HUES6 (cell line): ENCODE data around the gene SETD1A.
"Not testable (repeated sequence)": the region's sequence is repeated elsewhere in the genome, so short reads cannot be mapped to it uniquely, and the experiment has no call there.

Source experiments
- H3K27ac ChIP-seq: 2 replicates; pipeline ENCODE4 v1.7.0; 2013; ENCODE audit warnings: low read depth, mild to moderate bottlenecking, low read length, inconsistent platforms
- H3K27me3 ChIP-seq: 2 replicates; pipeline ENCODE4 v1.6.1; 2013; ENCODE audit warnings: low read length; ENCODE audit not compliant: control insufficient read depth, insufficient read depth
- H3K36me3 ChIP-seq: 2 replicates; pipeline ENCODE4 v1.6.1; 2013; ENCODE audit warnings: low read length; ENCODE audit not compliant: control insufficient read depth, insufficient read depth
- H3K4me1 ChIP-seq: 2 replicates; pipeline ENCODE4 v1.6.1; 2013; ENCODE audit warnings: low read length; ENCODE audit not compliant: control insufficient read depth, insufficient read depth
- H3K4me3 ChIP-seq: 2 replicates; pipeline ENCODE4 v1.5.1; 2013; ENCODE audit warnings: low read depth, low read length
- H3K9ac ChIP-seq: one replicate; pipeline ENCODE4 v1.6.1; 2013; ENCODE audit warnings: mild to moderate bottlenecking, low read length
- H3K9me3 ChIP-seq: 2 replicates; pipeline ENCODE4 v1.6.1; 2013; ENCODE audit warnings: low read depth, low read length; ENCODE audit not compliant: control insufficient read depth, insufficient read depth

The SETD1A gene

GRCh38 chr16:30930160-30930571 is 27.4 kb upstream of the SETD1A start:
- H3K4me1 ChIP-seq: peaks cover 9% of the 10 kb centered on the region
- H3K27me3 ChIP-seq: no peaks in the 10 kb centered on the region
- no peaks in the 10 kb centered on the region for H3K9me3 ChIP-seq
- H3K4me3 ChIP-seq: no peak overlapping the region
- H3K9ac ChIP-seq: no peak overlapping the region
- H3K27ac ChIP-seq: no peak overlapping the region
- H3K36me3 ChIP-seq: peaks cover 55% of the 10 kb centered on the region

DNA sequence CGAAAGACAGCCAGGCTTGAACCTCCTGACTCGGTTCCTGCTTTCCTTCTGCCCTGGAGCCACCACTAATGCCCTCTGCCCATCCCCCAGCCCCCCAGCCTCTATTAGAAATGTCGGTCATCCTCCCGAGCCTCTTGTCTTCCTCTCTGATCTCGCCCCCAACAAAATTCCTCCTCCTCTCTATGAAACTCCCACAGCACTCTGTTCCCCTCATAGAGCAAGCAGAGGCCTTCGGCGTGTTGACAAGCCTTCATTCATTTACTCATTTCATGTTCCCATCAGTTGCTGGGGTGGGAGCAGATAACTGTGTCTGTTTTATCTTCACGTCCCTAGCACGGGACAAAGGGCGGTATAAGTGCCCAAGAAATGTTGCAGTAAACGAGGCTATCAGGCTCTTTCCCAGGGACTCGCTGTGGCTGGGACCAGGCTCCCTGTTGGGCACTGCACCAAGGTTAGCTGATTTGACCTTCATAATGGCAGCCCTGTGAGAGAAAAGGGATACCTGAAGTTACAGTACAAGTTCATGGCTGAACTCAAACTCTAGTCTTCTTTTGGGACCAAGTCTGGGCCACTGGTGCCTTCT is 26.4 kb upstream of the SETD1A start:
- H3K4me1 ChIP-seq: peaks cover 9% of the 10 kb centered on the region
- H3K36me3 ChIP-seq: peaks cover 60% of the 10 kb centered on the region
- H3K27me3 ChIP-seq: no peaks in the 10 kb centered on the region
- H3K9ac ChIP-seq: no peak overlapping the region
- H3K27ac ChIP-seq: no peak overlapping the region
- H3K9me3 ChIP-seq: no peaks in the 10 kb centered on the region
- H3K4me3 ChIP-seq: no peak overlapping the region

- no peak overlapping the region for H3K9ac ChIP-seq
- peaks cover 4% of the 10 kb centered on the region; the same call in 1 of the 2 replicates for H3K4me1 ChIP-seq
- no peak overlapping the region for H3K4me3 ChIP-seq
- H3K9me3 ChIP-seq: no peaks in the 10 kb centered on the region
- peaks cover 52% of the 10 kb centered on the region for H3K36me3 ChIP-seq
- H3K27ac ChIP-seq: no peak overlapping the region
- H3K27me3 ChIP-seq: no peaks in the 10 kb centered on the region
Observed at GRCh38 chr16:30934827-30935557, 22.6 kb upstream of the SETD1A start.

DNA sequence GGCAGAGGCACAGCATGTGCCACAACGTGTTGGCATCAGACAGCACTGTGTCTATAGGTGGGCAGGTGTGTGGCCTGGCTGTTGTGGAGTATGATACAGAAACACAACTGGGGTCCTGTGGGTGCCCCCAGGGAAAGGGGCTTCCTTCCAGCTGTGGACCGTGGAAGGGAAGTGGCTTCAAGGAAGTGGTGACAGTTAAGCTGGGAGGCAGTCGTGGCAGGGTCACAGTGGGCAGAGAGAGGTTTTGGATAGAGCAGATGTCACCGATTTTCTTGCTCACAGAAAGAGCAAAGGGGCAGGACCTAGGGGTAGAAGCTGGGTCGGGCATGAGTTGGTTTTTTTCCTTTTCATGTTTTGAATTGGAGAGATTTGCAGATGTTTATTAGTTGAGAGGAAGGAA is 19.9 kb upstream of the SETD1A start:
- Histone ChIP-seq H3K27ac (no peak overlapping the region), H3K36me3 (peaks cover 44% of the 10 kb centered on the region), H3K4me3 (no peak overlapping the region)

DNA sequence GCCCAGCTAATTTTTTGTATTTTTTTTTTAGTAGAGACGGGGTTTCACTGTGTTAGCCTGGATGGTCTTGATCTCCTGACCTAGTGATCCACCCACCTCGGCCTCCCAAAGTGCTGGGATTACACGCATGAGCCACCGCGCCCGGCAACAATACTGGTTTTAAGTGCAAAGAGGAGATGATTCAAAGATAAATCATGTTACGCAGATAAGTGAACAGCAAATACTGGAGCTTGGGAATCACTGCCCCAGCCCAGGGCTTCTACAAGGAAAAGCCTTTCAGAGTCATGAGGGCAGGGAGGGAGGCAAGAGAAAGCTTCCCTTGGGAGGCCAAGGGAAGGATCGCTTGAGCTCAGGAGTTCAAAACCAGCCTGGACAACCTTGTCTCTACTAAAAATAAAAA is 18.0 kb upstream of the SETD1A start:
- H3K27me3 ChIP-seq, H3K27ac ChIP-seq, H3K9ac ChIP-seq, H3K9me3 ChIP-seq, H3K4me3 ChIP-seq: not testable (repeated sequence)
- peaks cover 14% of the 10 kb centered on the region for H3K4me1 ChIP-seq
- peaks cover 57% of the 10 kb centered on the region for H3K36me3 ChIP-seq

More for the DNA sequence above, 19.9 kb upstream of the SETD1A start:
- Histone ChIP-seq H3K4me1 (peaks cover 12% of the 10 kb centered on the region), H3K9ac (no peak overlapping the region), H3K9me3 (no peaks in the 10 kb centered on the region), H3K27me3 (no peaks in the 10 kb centered on the region)

GRCh38 chr16:30941600-30942425 is 15.7 kb upstream of the SETD1A start:
- Histone ChIP-seq H3K4me3 (peak overlapping the region; percentile 5; the same call in 1 of the 2 replicates), H3K27ac (no peak overlapping the region), H3K9me3 (no peaks in the 10 kb centered on the region), H3K27me3 (no peaks in the 10 kb centered on the region), H3K9ac (peak overlapping the region; percentile 27), H3K4me1 (peaks cover 14% of the 10 kb centered on the region), H3K36me3 (peaks cover 56% of the 10 kb centered on the region)

DNA sequence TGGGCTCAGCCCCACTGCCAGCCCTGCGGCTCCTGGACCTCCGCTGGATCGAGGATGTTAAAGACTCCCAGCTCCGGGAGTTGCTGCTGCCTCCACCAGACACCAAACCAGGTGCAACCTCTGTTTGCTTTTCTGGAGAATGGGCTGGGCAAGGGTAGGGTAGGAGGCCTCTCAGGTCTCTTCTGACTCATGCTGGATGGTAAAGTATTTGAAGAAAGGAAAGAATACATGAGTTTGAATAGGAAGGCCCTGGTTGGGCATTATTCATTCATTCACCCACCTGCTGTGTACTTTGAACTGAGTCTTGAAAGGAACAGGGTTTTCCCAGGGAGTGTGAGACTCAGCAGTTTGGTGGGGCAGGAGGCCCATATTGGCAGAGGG is 15.1 kb upstream of the SETD1A start:
- H3K36me3 ChIP-seq: peaks cover 54% of the 10 kb centered on the region
- peak overlapping the region; percentile 27 for H3K9ac ChIP-seq
- no peak overlapping the region for H3K4me3 ChIP-seq

GRCh38 chr16:30944352-30944751 is 13.2 kb upstream of the SETD1A start:
- Histone ChIP-seq H3K9ac (no peak overlapping the region), H3K27me3 (no peaks in the 10 kb centered on the region), H3K27ac (no peak overlapping the region), H3K4me1 (peaks cover 19% of the 10 kb centered on the region), H3K4me3 (no peak overlapping the region), H3K36me3 (peaks cover 47% of the 10 kb centered on the region), H3K9me3 (no peaks in the 10 kb centered on the region)

More for the DNA sequence above, 15.1 kb upstream of the SETD1A start:
- no peaks in the 10 kb centered on the region for H3K9me3 ChIP-seq
- no peaks in the 10 kb centered on the region for H3K27me3 ChIP-seq
- peaks cover 19% of the 10 kb centered on the region for H3K4me1 ChIP-seq
- no peak overlapping the region for H3K27ac ChIP-seq

DNA sequence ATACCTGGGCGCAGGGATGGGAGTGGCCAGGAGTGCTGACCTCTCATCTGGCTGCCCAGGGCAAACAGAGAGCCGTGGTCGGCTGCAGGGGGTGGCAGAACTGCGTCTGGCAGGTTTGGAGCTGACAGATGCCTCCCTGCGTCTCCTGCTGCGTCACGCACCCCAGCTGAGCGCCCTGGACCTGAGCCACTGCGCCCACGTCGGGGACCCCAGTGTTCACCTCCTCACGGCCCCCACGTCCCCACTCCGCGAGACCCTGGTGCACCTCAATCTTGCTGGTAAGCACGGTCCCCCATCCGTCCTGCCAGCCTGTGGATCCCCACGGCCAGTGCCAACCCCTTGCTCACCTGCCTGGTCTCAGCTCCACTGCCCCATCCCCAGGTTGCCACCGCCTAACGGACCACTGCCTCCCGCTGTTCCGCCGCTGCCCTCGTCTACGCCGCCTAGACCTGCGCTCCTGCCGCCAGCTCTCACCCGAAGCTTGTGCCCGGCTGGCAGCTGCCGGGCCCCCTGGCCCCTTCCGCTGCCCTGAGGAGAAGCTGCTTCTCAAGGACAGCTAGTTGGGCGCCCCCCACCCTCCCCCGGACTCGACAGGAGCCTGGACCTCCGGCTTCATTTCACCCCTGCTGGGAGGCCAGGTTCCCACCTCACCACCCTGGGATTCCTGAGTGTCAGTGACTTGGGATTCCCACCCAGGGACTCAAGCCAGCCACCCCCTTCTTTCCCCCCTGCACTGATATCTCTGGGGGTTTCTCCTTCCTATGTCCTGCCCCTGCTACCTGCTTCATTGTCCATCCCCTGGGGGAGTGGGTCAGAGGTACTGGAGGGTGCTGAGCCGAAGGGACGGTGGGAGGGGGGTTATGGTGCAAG is 10.6 kb upstream of the SETD1A start:
- Histone ChIP-seq H3K27ac (no peak overlapping the region), H3K36me3 (peaks cover 38% of the 10 kb centered on the region), H3K4me1 (peaks cover 30% of the 10 kb centered on the region), H3K27me3 (no peaks in the 10 kb centered on the region), H3K4me3 (no peak overlapping the region), H3K9me3 (no peaks in the 10 kb centered on the region), H3K9ac (peak overlapping the region; percentile 13)

DNA sequence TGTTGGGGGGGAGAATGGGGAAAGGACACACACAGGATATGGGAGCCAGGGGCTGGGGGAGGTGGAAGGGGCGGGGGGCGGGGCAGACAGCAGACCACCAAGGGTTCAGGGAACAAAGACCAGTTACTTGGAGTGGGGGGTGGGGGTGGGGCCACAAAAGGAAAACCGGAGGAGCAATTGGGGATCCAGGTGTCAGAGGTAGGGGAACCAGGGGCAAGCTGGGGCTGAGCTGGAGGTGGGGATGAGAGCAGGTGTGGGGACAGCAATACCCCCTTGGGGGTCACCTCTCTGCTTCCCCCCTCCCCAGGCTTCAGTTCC is 10.1 kb upstream of the SETD1A start:
- peak overlapping the region; percentile 87 for H3K27ac ChIP-seq
- peak overlapping the region; percentile 70 for H3K9ac ChIP-seq
- H3K36me3 ChIP-seq: peaks cover 33% of the 10 kb centered on the region
- H3K9me3 ChIP-seq: no peaks in the 10 kb centered on the region
- peak overlapping the region; percentile 69 for H3K4me3 ChIP-seq
- peaks cover 25% of the 10 kb centered on the region for H3K4me1 ChIP-seq
- no peaks in the 10 kb centered on the region for H3K27me3 ChIP-seq
